Measurements from ENCODE around the gene NHSL1. TPM values are rescaled to one million over a fixed set of nuclear protein-coding genes. Genes with fewer than 3 reads are reported as not detected.

Gene NHSL1
- total and polyA plus RNA-seq, 9 donors, result 0.84 to 7.1 (median 2.6) TPM

- DNase-seq, result no peak
- 87 to 97% (median 88%) methylated on average over 14 of the region's 14 CpGs for WGBS, 3 donors
- H3K4me1 ChIP-seq (ENCODE audit: insufficient read depth), result no peaks in the 10 kb centered on the region
- H3K27ac ChIP-seq, result no peak overlapping the region
- H3K36me3 ChIP-seq, result no peaks in the 10 kb centered on the region
- no peaks in the 10 kb centered on the region for H3K27me3 ChIP-seq
- intact Hi-C loops (cut with DNase I), result no loop called here
- TF ChIP-seq EP300 (IDR thresholded peaks at IDR 0.05), result no peak
- no peak for TF ChIP-seq POLR2A (IDR thresholded peaks at IDR 0.05)
- TF ChIP-seq CTCF (IDR thresholded peaks at IDR 0.05), result no peak
- no peaks in the 10 kb centered on the region for H3K9me3 ChIP-seq
- no peak overlapping the region for H3K4me3 ChIP-seq
These were observed 5.7 kb upstream of the NHSL1 start for GRCh38 chr6:138504764-138505689.

GRCh38 chr6:138503881-138504680 lies 4.8 kb upstream of the NHSL1 start:
- Histone ChIP-seq H3K27ac (no peak overlapping the region), H3K4me3 (no peak overlapping the region), H3K36me3 (no peaks in the 10 kb centered on the region), H3K4me1 (ENCODE audit: insufficient read depth) (no peaks in the 10 kb centered on the region), H3K9me3 (no peaks in the 10 kb centered on the region), H3K27me3 (no peaks in the 10 kb centered on the region)
- WGBS, 3 donors, result 88 to 93% (median 93%) methylated on average over 7 of the region's 7 CpGs
- intact Hi-C loops (cut with DNase I), result no loop called here
- TF ChIP-seq POLR2A (IDR thresholded peaks at IDR 0.05) (no peak), EP300 (IDR thresholded peaks at IDR 0.05) (no peak), CTCF (IDR thresholded peaks at IDR 0.05) (no peak)
- no peak for DNase-seq

- Histone ChIP-seq H3K4me1 (ENCODE audit: insufficient read depth) (no peaks in the 10 kb centered on the region), H3K36me3 (no peaks in the 10 kb centered on the region), H3K4me3 (no peak overlapping the region), H3K27ac (no peak overlapping the region), H3K27me3 (no peaks in the 10 kb centered on the region), H3K9me3 (no peaks in the 10 kb centered on the region)
- no peak for DNase-seq
- TF ChIP-seq POLR2A (IDR thresholded peaks at IDR 0.05) (no peak), EP300 (IDR thresholded peaks at IDR 0.05) (no peak), CTCF (IDR thresholded peaks at IDR 0.05) (no peak)
- 88 to 95% (median 95%) methylated on average over 3 of the region's 3 CpGs for WGBS, 3 donors
- intact Hi-C loops (cut with DNase I), result no loop called here
These were observed 3.3 kb upstream of the NHSL1 start for GRCh38 chr6:138502546-138502945.

- Histone ChIP-seq H3K27me3 (no peaks in the 10 kb centered on the region), H3K4me1 (ENCODE audit: insufficient read depth) (no peaks in the 10 kb centered on the region), H3K36me3 (no peaks in the 10 kb centered on the region), H3K27ac (no peak overlapping the region), H3K4me3 (no peak overlapping the region), H3K9me3 (no peaks in the 10 kb centered on the region)
- intact Hi-C loops (cut with DNase I), result no loop called here
- 68 to 74% (median 70%) methylated on average over 5 of the region's 5 CpGs for whole genome bisulfite sequencing, 3 donors
- TF ChIP-seq EP300 (IDR thresholded peaks at IDR 0.05), result no peak
- no peak for TF ChIP-seq POLR2A (IDR thresholded peaks at IDR 0.05)
- no peak for DNase-seq
These were observed 1.7 kb upstream of the NHSL1 start for GRCh38 chr6:138500867-138501446.

Data from ovary (tissue), 9 donors.